Measurements from ENCODE around the gene ASAH2.
"Not testable (repeated sequence)": the region's sequence is repeated elsewhere in the genome, so short reads cannot be mapped to it uniquely, and the experiment has no call there.

The ASAH2 gene

DNA sequence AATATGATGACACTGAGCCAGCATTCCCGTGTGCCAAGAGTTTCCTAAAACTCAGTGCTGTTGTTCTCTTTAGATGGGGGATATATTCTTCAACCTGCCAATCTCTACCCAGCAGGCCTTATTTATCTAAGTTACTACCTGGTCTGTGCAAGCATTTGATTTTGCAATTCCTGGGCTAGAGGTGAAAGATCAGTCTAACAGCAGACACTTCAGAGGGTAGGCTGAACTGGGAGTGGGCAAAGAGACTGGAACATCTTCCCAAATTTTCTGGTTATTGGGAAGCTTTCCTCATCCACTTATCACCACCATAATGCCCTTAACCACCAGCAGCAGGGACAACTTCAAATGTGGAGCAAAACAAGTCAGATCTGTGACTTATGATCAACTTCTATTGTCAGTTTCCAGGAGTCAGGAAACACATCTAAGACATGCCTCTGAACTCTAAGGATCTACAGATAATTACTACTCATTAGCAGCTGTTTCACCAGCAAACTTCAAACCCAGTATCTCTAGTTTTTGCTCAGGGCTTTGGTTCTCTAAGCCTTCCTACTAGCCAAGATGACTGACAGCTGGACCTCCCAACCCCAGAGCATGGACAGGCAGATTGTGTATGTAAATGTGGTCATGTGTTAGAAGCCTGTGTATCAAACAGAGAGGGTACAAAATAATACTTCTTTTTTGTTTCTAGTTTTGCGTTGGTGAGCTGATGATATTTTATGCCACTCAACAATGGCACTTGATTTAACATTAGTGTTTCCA lies 1.0 kb downstream of the ASAH2 start:
- DNase-seq: no peak

GRCh38 chr10:50248598-50248997 lies 2.7 kb downstream of the ASAH2 start:
- DNase-seq: no peak

- no peak for DNase-seq
Observed at GRCh38 chr10:50248062-50248461, 3.3 kb downstream of the ASAH2 start.

GRCh38 chr10:50244201-50244600 lies 7.1 kb downstream of the ASAH2 start:
- no peak for DNase-seq

GRCh38 chr10:50242777-50243176 lies 8.5 kb downstream of the ASAH2 start:
- no peak for DNase-seq

GRCh38 chr10:50241478-50241877 lies 9.8 kb downstream of the ASAH2 start:
- not testable (repeated sequence) for DNase-seq

DNA sequence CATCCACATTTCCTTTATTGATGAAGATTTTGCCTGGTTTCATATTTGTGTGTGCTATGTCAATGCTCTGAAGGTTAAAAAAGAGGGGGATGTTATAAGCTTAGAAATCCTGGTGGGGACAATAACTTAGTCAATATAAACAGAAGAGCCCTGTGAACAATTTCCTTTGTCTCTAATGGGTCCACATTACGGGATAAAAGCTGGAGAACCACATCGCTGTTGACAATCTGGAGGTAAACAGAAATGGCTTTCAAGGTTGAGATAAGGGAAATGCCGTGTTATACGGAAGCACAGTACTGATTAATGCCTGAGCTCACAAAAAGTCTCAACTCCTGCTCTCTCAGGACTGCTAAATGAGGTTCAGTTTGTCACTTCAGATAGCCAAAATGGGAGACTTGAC lies 16.8 kb downstream of the ASAH2 start:
- DNase-seq: no peak

DNA sequence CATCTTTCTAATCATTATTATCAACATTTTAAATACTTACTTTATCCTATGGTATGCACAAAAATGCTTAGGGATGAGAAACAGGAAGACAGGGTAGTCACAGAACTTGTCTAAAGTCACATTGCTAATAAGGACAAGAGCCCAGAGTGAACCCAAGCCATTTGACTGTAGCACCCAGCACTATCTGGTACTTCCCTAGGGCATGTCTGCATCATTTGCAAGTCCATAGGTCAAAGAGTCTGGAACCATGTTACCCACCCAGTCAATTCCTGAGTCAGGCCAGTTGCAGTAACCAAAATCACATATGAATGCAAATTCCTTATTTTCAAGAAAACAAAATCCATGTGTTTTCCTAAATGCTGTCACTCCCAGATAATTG lies 19.1 kb downstream of the ASAH2 start:
- no peak for DNase-seq

DNA sequence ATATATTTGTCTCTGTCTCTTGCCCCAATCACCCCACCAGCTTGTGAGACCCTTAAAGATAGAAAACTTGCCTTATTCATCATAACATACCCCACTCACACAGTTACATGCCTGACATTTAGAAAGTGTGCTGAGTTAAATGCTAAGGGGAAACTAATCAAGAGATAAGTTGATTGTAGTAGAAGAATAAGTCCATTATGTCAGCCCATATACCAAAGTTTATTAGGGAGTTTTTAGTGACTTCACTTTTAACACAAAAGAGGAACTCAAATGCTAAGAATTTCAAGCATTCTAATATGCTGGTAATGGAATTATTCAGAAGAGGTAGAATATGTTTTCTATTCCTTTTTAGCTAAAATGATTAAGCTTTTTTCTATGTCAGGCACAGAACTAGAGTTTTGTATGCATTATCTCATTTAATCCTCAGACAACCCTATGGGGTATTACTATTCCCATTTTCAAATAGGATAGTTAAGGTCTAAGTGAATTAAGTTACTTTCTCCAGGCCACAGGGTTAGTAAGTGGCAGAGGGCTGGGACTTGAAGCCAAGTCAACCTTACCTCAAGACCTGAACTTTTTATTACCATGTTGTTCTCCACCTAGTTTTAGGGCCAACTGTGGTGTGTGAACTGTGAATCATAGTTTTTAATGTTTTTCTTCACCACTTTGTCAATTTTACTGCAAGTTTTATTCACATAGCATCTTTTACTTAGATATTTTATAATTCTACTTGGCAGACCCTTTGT lies 19.6 kb downstream of the ASAH2 start:
- DNase-seq: no peak

DNA sequence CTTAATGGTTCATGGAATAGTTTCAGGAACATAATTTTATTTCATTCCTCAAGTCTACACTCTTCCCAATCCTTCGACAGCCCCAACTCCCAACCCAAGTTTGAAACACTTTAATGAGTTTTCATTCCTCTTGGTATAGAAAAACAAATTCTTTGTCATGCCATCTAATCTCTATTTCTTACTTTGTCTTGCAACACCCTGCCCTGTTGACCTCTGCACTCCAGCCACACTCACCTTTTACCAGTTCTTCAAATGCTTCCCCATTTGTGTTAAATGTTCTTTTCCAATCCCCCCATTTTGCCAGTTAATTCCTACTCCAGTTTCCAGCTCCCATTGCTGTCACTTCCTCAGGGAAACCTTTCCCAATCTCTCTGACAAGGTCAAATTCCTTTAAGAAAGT lies 21.9 kb downstream of the ASAH2 start:
- DNase-seq: no peak

GRCh38 chr10:50228672-50229071 lies 22.6 kb downstream of the ASAH2 start:
- no peak for DNase-seq

DNA sequence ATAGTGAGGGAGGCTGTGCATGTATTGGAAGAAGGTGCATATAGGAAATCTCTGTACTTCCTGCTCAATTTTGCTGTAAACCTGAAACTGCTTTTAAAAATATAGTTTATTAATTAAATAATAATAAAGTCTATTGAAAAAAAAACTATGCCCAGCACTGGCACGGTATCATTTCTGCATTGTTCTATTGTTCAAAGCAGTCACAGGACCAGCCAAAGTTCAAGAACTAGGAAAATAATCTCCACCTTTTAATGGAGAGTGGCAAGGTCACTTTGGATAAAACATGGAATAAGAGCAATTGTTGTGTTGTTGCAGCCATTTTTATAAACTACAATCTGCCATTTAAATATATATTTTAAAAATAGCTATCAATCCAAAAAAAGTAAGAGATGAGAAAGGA lies 24.7 kb downstream of the ASAH2 start:
- no peak for DNase-seq

GRCh38 chr10:50224330-50224952 lies 26.9 kb downstream of the ASAH2 start:
- peak; percentile 29 for DNase-seq

DNA sequence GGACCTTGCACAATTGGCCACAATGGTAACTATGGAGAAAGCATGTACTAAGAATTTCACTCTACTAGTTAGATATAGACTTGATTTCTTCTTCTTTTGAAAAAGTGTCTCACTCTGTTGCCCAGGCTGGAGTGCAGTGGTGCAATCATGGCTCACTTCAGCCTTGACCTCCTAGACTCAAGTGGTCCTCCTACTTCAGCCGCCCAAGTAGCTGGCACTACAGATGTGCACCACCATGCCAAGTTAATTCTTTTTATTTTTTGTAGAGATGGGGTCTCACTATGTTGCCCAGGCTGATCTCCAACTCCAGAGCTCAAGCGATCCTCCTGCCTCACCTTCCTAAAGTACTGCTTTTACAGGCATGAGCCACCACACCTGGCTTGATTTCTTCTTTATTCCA lies 29.1 kb downstream of the ASAH2 start:
- no peak for DNase-seq

GRCh38 chr10:50221470-50221869 lies 29.8 kb downstream of the ASAH2 start:
- no peak for DNase-seq

GRCh38 chr10:50219646-50220045 lies 31.7 kb downstream of the ASAH2 start:
- DNase-seq: no peak

DNA sequence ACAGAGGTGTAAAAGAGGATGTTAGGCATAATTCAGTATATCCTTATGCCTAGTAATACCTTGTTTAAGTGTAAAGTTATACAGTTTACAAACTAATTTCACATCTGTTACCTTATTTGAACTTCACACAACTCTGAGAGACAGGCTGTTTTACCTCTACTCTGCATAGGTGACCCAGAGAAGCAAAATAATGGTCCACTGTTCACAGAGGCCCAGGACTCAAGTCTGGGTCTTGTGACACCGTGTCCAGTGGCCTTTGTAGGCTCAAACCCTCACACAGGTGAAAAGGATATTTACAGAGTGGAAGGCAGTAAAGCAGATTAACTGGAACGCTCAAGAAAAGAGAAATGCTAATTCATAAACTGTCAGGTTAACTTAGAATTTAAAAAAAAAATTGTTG lies 32.1 kb downstream of the ASAH2 start:
- no peak for DNase-seq

- DNase-seq: no peak
Observed at GRCh38 chr10:50216894-50217293, 34.4 kb downstream of the ASAH2 start.

DNA sequence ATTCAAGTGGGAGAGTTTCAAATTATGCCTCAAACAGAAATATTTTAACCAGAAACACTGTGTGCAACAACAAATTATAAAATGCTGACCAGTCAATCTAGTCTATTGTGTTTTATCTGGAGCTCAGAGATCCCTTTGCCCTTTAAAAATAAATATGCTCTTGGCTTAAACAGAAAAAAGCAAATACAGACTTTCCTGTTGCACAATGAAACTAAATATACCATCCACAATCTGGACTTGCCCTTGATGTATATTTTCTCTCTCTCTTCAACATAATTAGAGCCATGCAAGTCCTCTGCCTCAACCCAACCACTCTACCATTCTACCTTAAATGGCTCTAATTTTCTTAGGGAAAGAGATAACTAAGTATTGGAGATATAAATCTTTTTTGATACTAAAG lies 34.9 kb downstream of the ASAH2 start:
- no peak for DNase-seq

DNA sequence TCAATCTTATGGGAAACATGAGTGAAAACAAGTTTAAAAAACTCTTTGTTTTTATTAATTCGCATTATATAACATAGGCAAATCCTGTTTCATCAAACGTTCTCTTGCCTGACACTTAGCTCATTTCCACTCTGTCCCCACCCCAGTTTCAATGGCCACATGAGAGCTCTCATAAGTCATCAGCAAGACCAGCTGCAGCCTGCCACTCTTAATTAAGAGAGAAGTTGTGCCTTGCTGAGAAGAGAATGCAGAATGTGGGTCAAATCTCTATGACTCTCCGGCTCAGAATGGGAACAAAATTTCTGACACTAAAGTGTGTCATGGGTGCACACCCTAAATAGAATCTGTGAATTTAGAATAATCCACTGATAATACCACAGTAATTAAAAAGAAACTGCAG lies 39.6 kb downstream of the ASAH2 start:
- no peak for DNase-seq

DNA sequence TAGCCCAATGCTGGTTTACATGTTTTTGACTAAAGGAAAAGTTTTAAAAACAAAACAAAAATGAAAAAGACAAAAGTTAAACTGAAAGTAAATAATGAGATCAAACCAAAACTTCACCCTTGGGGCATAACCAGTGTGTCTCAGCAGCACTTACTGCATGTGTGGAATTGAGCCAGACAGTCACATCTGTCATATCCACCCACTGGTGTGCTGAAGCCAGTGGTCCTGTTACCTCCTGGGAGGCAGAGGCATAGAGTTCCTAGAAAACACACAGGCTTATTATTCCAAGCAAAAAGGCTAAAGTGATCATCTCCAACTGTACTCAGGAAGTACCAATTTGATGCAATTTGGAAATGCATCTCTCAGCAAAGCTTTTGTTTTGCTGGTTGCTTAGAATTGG lies 40.4 kb downstream of the ASAH2 start:
- no peak for DNase-seq
